ENCODE measurements around the gene FBXL20. TPM values are rescaled to one million over a fixed set of nuclear protein-coding genes. Genes with fewer than 3 reads are reported as not detected.

Gene FBXL20
- total RNA-seq, 1 experiment from 2014 or later: 4.7 TPM

Other genes starting within 250 kb of the FBXL20 start
- gene PLXDC1, start 250.0 kb downstream of the FBXL20 start, total RNA-seq (2014; rRNA removed; shearing (Covaris generic)): not detected in 2 replicates
- gene ARL5C, start 235.5 kb downstream of the FBXL20 start, total RNA-seq (2014; rRNA removed; shearing (Covaris generic)): not detected in 2 replicates
- gene CACNB1, start 204.0 kb downstream of the FBXL20 start, total RNA-seq (2014; rRNA removed; shearing (Covaris generic)): 3.5 and 6.5 TPM in 2 replicates
- gene RPL19, start 201.3 kb downstream of the FBXL20 start, total RNA-seq (2014; rRNA removed; shearing (Covaris generic)): 2,436 and 2,711 TPM in 2 replicates
- gene STAC2, start 175.7 kb downstream of the FBXL20 start, total RNA-seq (2014; rRNA removed; shearing (Covaris generic)): 0.28 TPM in 1 of 2 replicates, not detected in the other
- gene MED1, start 49.6 kb upstream of the FBXL20 start, total RNA-seq (2014; rRNA removed; shearing (Covaris generic)): 12.0 and 13.4 TPM in 2 replicates
- gene CDK12, start 59.9 kb upstream of the FBXL20 start, total RNA-seq (2014; rRNA removed; shearing (Covaris generic)): 40.7 and 53.5 TPM in 2 replicates
- 0.13 TPM in 1 of 2 replicates, not detected in the other for gene NEUROD2, start 206.3 kb upstream of the FBXL20 start, total RNA-seq (2014; rRNA removed; shearing (Covaris generic))
- gene PPP1R1B, start 225.3 kb upstream of the FBXL20 start, total RNA-seq (2014; rRNA removed; shearing (Covaris generic)): 14.8 and 16.0 TPM in 2 replicates
- gene STARD3, start 235.5 kb upstream of the FBXL20 start, total RNA-seq (2014; rRNA removed; shearing (Covaris generic)): 50.8 and 54.2 TPM in 2 replicates

All from HT-29 (cell line).